B cell (primary cell): ENCODE results near the gene MARK2. TPM values are rescaled to one million over a fixed set of nuclear protein-coding genes. Genes with fewer than 3 reads are reported as not detected.

Experiments
- ATAC-seq: fragments of 200-7000 bp; cut with Tn5 transposase; one replicate; pipeline ENCODE4 v1.10.0; 2021; ENCODE audit warnings: low read depth, mild to moderate bottlenecking, moderate number of reproducible peaks, moderate library complexity
- CTCF ChIA-PET: fragments of 350-600 bp; sonication (Branson Sonifier 250); formaldehyde crosslinking; loops from one replicate; lab custom pipeline; 2021; ENCODE audit warnings: antibody characterized with exemption, inconsistent platforms; lab: Charles Lee
- POLR2A ChIA-PET: fragments of 350-600 bp; sonication (Branson Sonifier 250); formaldehyde crosslinking; loops from one replicate; lab custom pipeline; 2021; ENCODE audit warnings: antibody characterized with exemption; lab: Charles Lee
- DNase-seq: peaks from one replicate; pipeline ENCODE4 v3.0.0; 2013
- H2AFZ ChIP-seq: 2 replicates; pipeline ENCODE4 v1.6.1; 2012; ENCODE audit warnings: mild to moderate bottlenecking, low read depth, low read length; ENCODE audit not compliant: insufficient read depth, poor library complexity, severe bottlenecking
- H3K27ac ChIP-seq, 2 donors: 1 replicate in 1 of 2; 2 replicates in 1 of 2; pipeline ENCODE4 v1.5.1; 2012 to 2013; ENCODE audit warnings: low read length in 2 of 2, mild to moderate bottlenecking in 2 of 2, moderate library complexity in 1 of 2
- H3K27me3 ChIP-seq, 4 experiments: fragments of 200-600 bp in 1 of 4; sonication (generic) in 1 of 4; replicated peaks in 1 of 4; 1 replicate in 2 of 4; 2 replicates in 2 of 4; pipeline versions ENCODE4 v1.6.1 to v1.7.0; 2013 to 2016; ENCODE audit warnings: low read length in 3 of 4, mild to moderate bottlenecking in 2 of 4, mixed read lengths in 1 of 4, moderate library complexity in 1 of 4; ENCODE audit not compliant: insufficient read depth in 4 of 4, control insufficient read depth in 3 of 4; ENCODE audit errors: control extremely low read depth in 1 of 4
- H3K36me3 ChIP-seq, 2 experiments: replicated peaks in 1 of 2; 1 replicate in 1 of 2; 2 replicates in 1 of 2; pipeline versions ENCODE4 v1.6.1 to v1.7.1; 2013; ENCODE audit warnings: low read length in 1 of 2; ENCODE audit not compliant: insufficient read depth in 2 of 2, control insufficient read depth in 1 of 2; ENCODE audit errors: control extremely low read depth in 1 of 2, extremely low read depth in 1 of 2
- H3K4me1 ChIP-seq, 2 donors: fragments of 200-600 bp in 1 of 2; sonication (generic) in 1 of 2; 1 replicate in 1 of 2; 2 replicates in 1 of 2; pipeline versions ENCODE4 v1.5.1 to v1.6.1; 2013 to 2017; ENCODE audit warnings: low read length in 2 of 2; ENCODE audit not compliant: control insufficient read depth in 2 of 2, insufficient read depth in 2 of 2
- H3K4me2 ChIP-seq: replicated peaks from 2 replicates; pipeline ENCODE3; 2012; ENCODE audit warnings: mild to moderate bottlenecking, low read depth, low read length; ENCODE audit not compliant: poor library complexity, severe bottlenecking
- H3K4me3 ChIP-seq, 5 experiments: fragments of 200-600 bp in 1 of 5; sonication (generic) in 1 of 5; 1 replicate in 3 of 5; 2 replicates in 2 of 5; pipeline versions ENCODE4 v1.5.1 to v1.7.0; 2011 to 2016; ENCODE audit warnings: low read length in 4 of 5, mild to moderate bottlenecking in 4 of 5, low read depth in 2 of 5, control low read depth in 1 of 5, moderate library complexity in 1 of 5; ENCODE audit not compliant: insufficient read depth in 1 of 5; ENCODE audit errors: control extremely low read depth in 1 of 5, extremely low read depth in 1 of 5
- H3K79me2 ChIP-seq: fragments of 200-600 bp; sonication (generic); one replicate; pipeline ENCODE4 v1.6.0; 2016; ENCODE audit warnings: low read length; ENCODE audit not compliant: control insufficient read depth, insufficient read depth
- H3K9ac ChIP-seq: fragments of 200-600 bp; sonication (generic); 2 replicates; pipeline ENCODE4 v1.6.1; 2017; ENCODE audit warnings: mild to moderate bottlenecking, low read length, moderate library complexity
- H3K9me3 ChIP-seq, 3 donors: one replicate each; pipeline versions ENCODE4 v1.6.1 to v1.7.1; 2013; ENCODE audit warnings: low read length in 2 of 3; ENCODE audit not compliant: control insufficient read depth in 2 of 3, insufficient read depth in 1 of 3; ENCODE audit errors: control extremely low read depth in 1 of 3
- H4K20me1 ChIP-seq: 2 replicates; pipeline ENCODE4 v1.6.0; 2012; ENCODE audit warnings: mild to moderate bottlenecking, low read length; ENCODE audit not compliant: insufficient read depth, control insufficient read depth, poor library complexity, severe bottlenecking
- H3K27ac Mint-ChIP-seq: one replicate; pipeline ENCODE4 v1.8.0; 2021; ENCODE audit warnings: mixed read lengths
- H3K27me3 Mint-ChIP-seq: one replicate; pipeline ENCODE4 v1.8.0; 2021; ENCODE audit warnings: mixed read lengths
- H3K4me1 Mint-ChIP-seq: one replicate; pipeline ENCODE4 v1.8.0; 2021; ENCODE audit warnings: mixed read lengths
- H3K4me3 Mint-ChIP-seq: one replicate; pipeline ENCODE4 v1.8.0; 2021; ENCODE audit warnings: mixed read lengths
- H3K9me3 Mint-ChIP-seq: one replicate; pipeline ENCODE4 v1.8.0; 2022; ENCODE audit warnings: mixed read lengths; ENCODE audit not compliant: insufficient read depth
- CTCF ChIP-seq: fragments of 200-600 bp; IDR thresholded peaks from one replicate; pipeline ENCODE4 v1.8.0; 2022; ENCODE audit warnings: antibody characterized with exemption, mild to moderate bottlenecking
- EZH2 ChIP-seq: IDR thresholded peaks from 2 replicates; pipeline ENCODE4 v1.6.1; 2012; ENCODE audit warnings: borderline replicate concordance, low read depth, mild to moderate bottlenecking, moderate library complexity, low read length; ENCODE audit not compliant: insufficient read depth, poor library complexity, severe bottlenecking
- WGBS: methylation state at CpG from one replicate; pipeline ENCODE4 v1.1.5; 2013; ENCODE audit warnings: missing lambda C conversion rate; ENCODE audit not compliant: insufficient coverage; 5-methylcytosine and 5-hydroxymethylcytosine counted together
- intact Hi-C: fragments of 100-400 bp; cut with micrococcal nuclease; formaldehyde crosslinking; loops from one replicate; pipeline ENCODE4 v1.10.0; 2022
- polyA plus RNA-seq: library from polyadenylated mRNA; depleted of rRNA; stranded (reverse); fragments of >200 nt; gene quantifications from 2 replicates; pipeline ENCODE4 v1.2.3, GENCODE V29; 2012
- total RNA-seq, 2 donors: library from RNA; stranded (reverse); fragments of 120-200 nt in 1 of 2; gene quantifications; 1 replicate in 1 of 2; 2 replicates in 1 of 2; pipeline versions ENCODE4 v1.2.3 to v1.2.4, GENCODE V29; 2013 to 2022

Gene MARK2
- total and polyA plus RNA-seq, 2 donors (not counting 1 experiment from before 2014, with no cell fraction given) = 47.2 to 58.1 TPM

- Mint-ChIP-seq H3K4me3 (no peak overlapping the region), H3K27me3 (no peaks in the 10 kb centered on the region), H3K4me1 (peaks cover 58% of the 10 kb centered on the region), H3K9me3 (no peaks in the 10 kb centered on the region), H3K27ac (peak overlapping the region; percentile 20)
- Histone ChIP-seq H3K4me2 (no peak overlapping the region), H4K20me1 (peaks cover 100% of the 10 kb centered on the region), H3K9me3 (no peaks in the 10 kb centered on the region), H3K4me1 (peaks cover 19 to 24% of the 10 kb centered on the region in 2 donors), H3K27ac (peak overlapping the region in 1 of 2 donors; percentile 49), H3K27me3 (no peaks in the 10 kb centered on the region), H3K79me2 (peaks cover 96% of the 10 kb centered on the region), H3K9ac (no peak overlapping the region), H3K36me3 (peaks cover 0 to 28% of the 10 kb centered on the region in 2 experiments), H2AFZ (no peak overlapping the region), H3K4me3 (no peak overlapping the region)
- WGBS = 44% methylated on average over 1 of the region's 2 CpGs
- DNase-seq (no peak), ATAC-seq (no peak)
- CTCF ChIA-PET = interaction anchor here (0.6 kb wide), 1 partner anchor 317 kb away, joined by 3 read pairs; no protein-coding TSS in a partner anchor
- no peak for TF ChIP-seq EZH2
- TF ChIP-seq CTCF = no peak
- intact Hi-C loops = loop anchor here (10.0 kb wide), 1 partner anchor 95 kb away; the partner anchor contains the start of gene COX8A
- POLR2A ChIA-PET = interaction anchor here (0.7 kb wide), 1 partner anchor 66 kb away, joined by 4 read pairs; no protein-coding TSS in a partner anchor
Observed at GRCh38 chr11:63879598-63880402, 40.9 kb downstream of the MARK2 start.

GRCh38 chr11:63880403-63880790 is 41.5 kb downstream of the MARK2 start:
- no peak for TF ChIP-seq CTCF
- no peak for TF ChIP-seq EZH2
- no peak overlapping the region for H3K4me3 ChIP-seq
- DNase-seq (no peak), ATAC-seq (no peak)
- Mint-ChIP-seq H3K4me1 (peaks cover 58% of the 10 kb centered on the region), H3K27me3 (no peaks in the 10 kb centered on the region), H3K27ac (peak overlapping the region; percentile 54), H3K9me3 (no peaks in the 10 kb centered on the region), H3K4me3 (no peak overlapping the region)
- peaks cover 100% of the 10 kb centered on the region for H4K20me1 ChIP-seq
- no peak overlapping the region for H3K9ac ChIP-seq
- H2AFZ ChIP-seq = no peak overlapping the region
- intact Hi-C loops = loop anchor here (10.0 kb wide), 1 partner anchor 94 kb away; the partner anchor contains the start of gene COX8A
- WGBS = 75% methylated on average over 3 of the region's 3 CpGs
- H3K36me3 ChIP-seq = peaks cover 0 to 28% of the 10 kb centered on the region in 2 experiments
- peaks cover 96% of the 10 kb centered on the region for H3K79me2 ChIP-seq
- no peaks in the 10 kb centered on the region for H3K9me3 ChIP-seq
- peaks cover 19 to 24% of the 10 kb centered on the region in 2 donors for H3K4me1 ChIP-seq
- ChIA-PET POLR2A (no interaction called here), CTCF (no interaction called here)
- no peak overlapping the region for H3K4me2 ChIP-seq
- H3K27ac ChIP-seq = peak overlapping the region in 1 of 2 donors; percentile 6
- H3K27me3 ChIP-seq = no peaks in the 10 kb centered on the region
